PC-9 (cell line): ENCODE data around the gene ERN1.

Experiments
- EZH2 ChIP-seq: fragments of 200-600 bp; sonication (generic); IDR thresholded peaks from 2 replicates; pipeline ENCODE4 v1.8.0; 2017; ENCODE audit warnings: antibody characterized with exemption, low read depth
- TF ChIP-seq, protein P1 (sequence below): fragments of 200-600 bp; sonication (generic); conservative IDR thresholded peaks from 2 replicates; pipeline ENCODE4 v1.6.1; 2017; ENCODE audit warnings: mixed run types, antibody characterized with exemption, mild to moderate bottlenecking, moderate library complexity

DNA sequence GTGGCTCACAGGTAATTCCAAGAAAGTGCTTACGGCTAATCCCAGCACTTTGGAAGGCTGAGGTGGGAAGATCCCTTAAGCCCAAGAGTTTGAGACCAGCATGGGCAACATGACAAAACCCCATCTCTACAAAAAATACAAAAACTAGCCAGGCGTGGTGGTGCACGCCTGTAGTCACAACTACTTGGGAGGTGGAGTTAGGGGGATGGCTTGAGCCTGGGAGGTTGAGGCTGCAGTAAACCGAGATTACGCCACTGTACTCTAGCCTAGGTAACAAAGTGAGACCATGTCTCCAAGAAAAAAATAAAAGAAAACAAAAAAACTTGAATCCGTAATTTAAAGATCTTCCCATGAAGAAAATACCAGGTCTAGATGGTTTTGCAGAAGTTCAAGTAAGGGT lies 114.5 kb downstream of the ERN1 start:
- TF ChIP-seq, protein P1, sequence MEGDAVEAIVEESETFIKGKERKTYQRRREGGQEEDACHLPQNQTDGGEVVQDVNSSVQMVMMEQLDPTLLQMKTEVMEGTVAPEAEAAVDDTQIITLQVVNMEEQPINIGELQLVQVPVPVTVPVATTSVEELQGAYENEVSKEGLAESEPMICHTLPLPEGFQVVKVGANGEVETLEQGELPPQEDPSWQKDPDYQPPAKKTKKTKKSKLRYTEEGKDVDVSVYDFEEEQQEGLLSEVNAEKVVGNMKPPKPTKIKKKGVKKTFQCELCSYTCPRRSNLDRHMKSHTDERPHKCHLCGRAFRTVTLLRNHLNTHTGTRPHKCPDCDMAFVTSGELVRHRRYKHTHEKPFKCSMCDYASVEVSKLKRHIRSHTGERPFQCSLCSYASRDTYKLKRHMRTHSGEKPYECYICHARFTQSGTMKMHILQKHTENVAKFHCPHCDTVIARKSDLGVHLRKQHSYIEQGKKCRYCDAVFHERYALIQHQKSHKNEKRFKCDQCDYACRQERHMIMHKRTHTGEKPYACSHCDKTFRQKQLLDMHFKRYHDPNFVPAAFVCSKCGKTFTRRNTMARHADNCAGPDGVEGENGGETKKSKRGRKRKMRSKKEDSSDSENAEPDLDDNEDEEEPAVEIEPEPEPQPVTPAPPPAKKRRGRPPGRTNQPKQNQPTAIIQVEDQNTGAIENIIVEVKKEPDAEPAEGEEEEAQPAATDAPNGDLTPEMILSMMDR = no peak
- TF ChIP-seq EZH2 = no peak
